Thoracic aorta (tissue), 2 donors: Measurements from ENCODE around the gene TMEM101. TPM values are rescaled to one million over a fixed set of nuclear protein-coding genes. Genes with fewer than 3 reads are reported as not detected.

Source experiments
- ATAC-seq: fragments of 150-250 bp; one replicate; pipeline ENCODE4 v1.8.0; 2017; ENCODE audit warnings: low read depth; ENCODE audit not compliant: insufficient number of reproducible peaks, low FRiP score
- DNase-seq: peaks from one replicate; pipeline ENCODE4 v3.0.0-alpha.2; 2020; ENCODE audit warnings: low spot score
- H3K27ac ChIP-seq, 2 donors: fragments of 200-600 bp; sonication (generic); 1 replicate in 1 of 2; 2 replicates in 1 of 2; pipeline ENCODE4 v1.5.1; 2016; ENCODE audit warnings: mild to moderate bottlenecking in 2 of 2, moderate library complexity in 2 of 2
- H3K27me3 ChIP-seq: fragments of 200-600 bp; sonication (generic); replicated peaks from 2 replicates; pipeline ENCODE4 v1.6.0; 2016; ENCODE audit warnings: mild to moderate bottlenecking; ENCODE audit not compliant: insufficient read depth
- H3K36me3 ChIP-seq: fragments of 200-600 bp; sonication (generic); one replicate; pipeline ENCODE4 v1.5.1; 2016
- H3K4me1 ChIP-seq, 2 donors: fragments of 200-600 bp; sonication (generic); 1 replicate in 1 of 2; 2 replicates in 1 of 2; pipeline versions ENCODE4 v1.5.1 to v1.6.0; 2016; ENCODE audit warnings: low read depth in 2 of 2, mild to moderate bottlenecking in 1 of 2; ENCODE audit not compliant: control insufficient read depth in 1 of 2
- H3K4me3 ChIP-seq: fragments of 200-600 bp; sonication (generic); 2 replicates; pipeline ENCODE4 v1.5.1; 2016; ENCODE audit warnings: mild to moderate bottlenecking
- H3K9me3 ChIP-seq: fragments of 200-600 bp; sonication (generic); 2 replicates; pipeline ENCODE4 v1.5.1; 2016
- CTCF ChIP-seq: fragments of 200-600 bp; sonication (generic); IDR thresholded peaks from one replicate; pipeline ENCODE4 v1.5.1; 2019; ENCODE audit warnings: antibody characterized with exemption
- total RNA-seq, 2 donors: library from RNA; depleted of rRNA; stranded (reverse); fragments of >200 nt; gene quantifications; one replicate each; pipeline versions ENCODE4 v1.1.0 to v1.2.3, GENCODE V29; 2016

TMEM101 gene
- total RNA-seq: 10 to 100 TPM; 21.9 to 24.4 TPM

GRCh38 chr17:44014437-44015172 lies at the start of gene TMEM101:
TSS of gene TMEM101 (minus strand) at chr17:44014963. CDS start at chr17:44014952, 11 bp downstream.
- ATAC-seq: peak; percentile 86
- no peak for TF ChIP-seq CTCF
- peak; percentile 76 for DNase-seq

GRCh38 chr17:44063704-44064639 lies 49.2 kb upstream of the TMEM101 start:
- no peak for ATAC-seq
- no peak for DNase-seq
- no peak overlapping the region for H3K27ac ChIP-seq
- peaks cover 7 to 20% of the 10 kb centered on the region in 2 donors for H3K4me1 ChIP-seq
- TF ChIP-seq CTCF: no peak
- H3K9me3 ChIP-seq: no peaks in the 10 kb centered on the region
- H3K36me3 ChIP-seq: peaks cover 10% of the 10 kb centered on the region
- H3K4me3 ChIP-seq: no peak overlapping the region
- H3K27me3 ChIP-seq: no peaks in the 10 kb centered on the region

More at GRCh38 chr17:44014437-44015172, at the start of gene TMEM101:
- H3K4me3 ChIP-seq: peak within 1 kb of the TSS; percentile 96
- H3K9me3 ChIP-seq: no peaks in the 10 kb centered on the region
- no peaks in the 10 kb centered on the region for H3K27me3 ChIP-seq
- H3K4me1 ChIP-seq: peaks cover 9 to 13% of the 10 kb centered on the region in 2 donors
- H3K36me3 ChIP-seq: peaks cover 3% of the 10 kb centered on the region
- peak within 1 kb of the TSS; percentile 63 to 65 for H3K27ac ChIP-seq

GRCh38 chr17:44062871-44063270 lies 48.1 kb upstream of the TMEM101 start:
- H3K4me3 ChIP-seq: no peak overlapping the region
- no peaks in the 10 kb centered on the region for H3K9me3 ChIP-seq
- DNase-seq (no peak), ATAC-seq (no peak)
- no peak overlapping the region for H3K27ac ChIP-seq
- TF ChIP-seq CTCF: no peak
- no peaks in the 10 kb centered on the region for H3K27me3 ChIP-seq
- peaks cover 7 to 20% of the 10 kb centered on the region in 2 donors for H3K4me1 ChIP-seq
- H3K36me3 ChIP-seq: peaks cover 14% of the 10 kb centered on the region

- peaks cover 2 to 10% of the 10 kb centered on the region in 2 donors for H3K4me1 ChIP-seq
- H3K27me3 ChIP-seq: no peaks in the 10 kb centered on the region
- peaks cover 17% of the 10 kb centered on the region for H3K36me3 ChIP-seq
- ATAC-seq (no peak), DNase-seq (no peak)
- TF ChIP-seq CTCF: no peak
- H3K27ac ChIP-seq: no peak overlapping the region
- no peaks in the 10 kb centered on the region for H3K9me3 ChIP-seq
- no peak overlapping the region for H3K4me3 ChIP-seq
Measured at GRCh38 chr17:44061446-44061845, 46.7 kb upstream of the TMEM101 start.
